HL-60/S4 treated with retinoic acid at 250 ng/mL for 4 days and 3 days (cell line): ENCODE results near the gene APCDD1L.
"Not testable (repeated sequence)": the region's sequence is repeated elsewhere in the genome, so short reads cannot be mapped to it uniquely, and the experiment has no call there.

Experiments used
- in situ Hi-C: fragments of 300-500 bp; cut with MboI; formaldehyde crosslinking; loops from 2 replicates; pipeline ENCODE4 v1.7.0; 2022; ENCODE audit warnings: low sequenced_read_pairs

APCDD1L gene

DNA sequence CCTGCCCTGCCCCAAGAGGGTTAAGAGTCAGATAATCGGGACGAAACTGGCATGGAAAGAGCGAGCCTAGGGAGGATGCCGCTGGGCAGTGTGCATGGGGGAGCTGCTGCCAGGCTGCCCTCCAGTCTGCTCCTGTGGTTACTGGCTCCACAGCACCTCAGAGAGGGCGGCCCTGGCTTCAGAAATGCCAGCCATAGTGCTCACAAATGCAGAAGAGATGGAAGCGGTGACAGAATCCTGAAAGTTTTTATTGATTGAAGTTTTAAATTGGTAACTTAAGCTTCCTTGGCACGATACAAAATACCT, 68.3 kb downstream of the APCDD1L start:
- in situ Hi-C loops: no loop called here

DNA sequence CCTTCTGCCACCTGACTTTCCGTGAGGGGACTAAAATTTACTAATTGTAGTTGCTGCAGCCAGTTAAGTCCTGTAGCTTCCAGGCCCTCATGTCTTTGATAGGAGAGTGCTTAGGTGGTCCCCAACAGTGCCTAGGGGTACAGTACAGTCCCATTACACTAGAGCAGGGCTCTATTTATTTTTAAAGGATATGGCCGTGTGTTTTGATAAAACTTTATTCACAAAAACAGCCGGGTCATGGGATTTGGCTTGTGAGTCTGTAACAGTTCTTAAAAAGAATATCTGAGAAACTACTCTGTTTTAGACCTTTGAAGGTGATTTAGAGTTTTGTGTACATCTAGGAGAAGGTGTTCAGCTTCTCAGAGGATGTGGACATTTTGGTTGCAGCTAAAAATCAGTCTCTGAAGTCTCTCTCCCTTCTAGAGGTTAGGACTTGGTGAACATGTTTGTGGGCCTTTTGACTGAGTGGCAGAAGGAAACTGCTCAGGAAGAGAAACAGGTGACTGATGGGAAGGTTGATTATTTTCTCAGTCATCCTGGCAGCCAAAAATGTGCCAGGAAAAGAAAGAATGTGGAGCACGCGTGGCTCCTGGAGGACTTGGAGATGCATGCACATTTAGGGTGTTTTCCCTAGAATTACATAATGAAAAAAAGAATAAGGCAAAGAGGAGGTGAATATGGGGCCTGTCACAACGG, 68.8 kb downstream of the APCDD1L start:
- in situ Hi-C loops: no loop called here

DNA sequence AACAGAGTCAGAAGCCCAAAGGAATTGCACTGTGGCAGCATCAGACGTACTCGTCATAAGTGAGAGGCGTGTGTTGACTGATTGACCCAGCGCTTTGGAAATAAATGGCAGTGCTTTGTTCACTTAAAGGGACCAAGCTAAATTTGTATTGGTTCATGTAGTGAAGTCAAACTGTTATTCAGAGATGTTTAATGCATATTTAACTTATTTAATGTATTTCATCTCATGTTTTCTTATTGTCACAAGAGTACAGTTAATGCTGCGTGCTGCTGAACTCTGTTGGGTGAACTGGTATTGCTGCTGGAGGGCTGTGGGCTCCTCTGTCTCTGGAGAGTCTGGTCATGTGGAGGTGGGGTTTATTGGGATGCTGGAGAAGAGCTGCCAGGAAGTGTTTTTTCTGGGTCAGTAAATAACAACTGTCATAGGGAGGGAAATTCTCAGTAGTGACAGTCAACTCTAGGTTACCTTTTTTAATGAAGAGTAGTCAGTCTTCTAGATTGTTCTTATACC, 70.4 kb downstream of the APCDD1L start:
- in situ Hi-C loops: no loop called here

DNA sequence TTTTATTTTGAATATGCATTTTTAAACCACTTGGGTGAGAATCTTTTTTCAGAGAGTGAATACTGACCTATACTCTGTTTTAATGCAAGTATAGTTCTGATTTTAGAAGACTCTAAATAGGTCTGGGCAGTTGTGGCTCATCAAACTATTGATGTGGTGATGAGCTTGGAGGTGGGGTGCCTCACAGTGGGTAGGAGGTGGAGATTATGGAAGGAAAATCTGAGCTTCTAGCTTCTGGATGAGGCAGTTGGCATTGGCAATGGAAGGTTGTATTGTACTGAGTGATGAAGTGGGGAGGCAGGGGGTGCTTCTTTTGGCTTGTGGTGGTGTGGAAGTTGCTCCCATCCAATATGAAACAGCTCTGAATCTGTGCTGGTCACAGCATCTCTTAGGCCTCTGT, 73.5 kb downstream of the APCDD1L start:
- in situ Hi-C loops: no loop called here

DNA sequence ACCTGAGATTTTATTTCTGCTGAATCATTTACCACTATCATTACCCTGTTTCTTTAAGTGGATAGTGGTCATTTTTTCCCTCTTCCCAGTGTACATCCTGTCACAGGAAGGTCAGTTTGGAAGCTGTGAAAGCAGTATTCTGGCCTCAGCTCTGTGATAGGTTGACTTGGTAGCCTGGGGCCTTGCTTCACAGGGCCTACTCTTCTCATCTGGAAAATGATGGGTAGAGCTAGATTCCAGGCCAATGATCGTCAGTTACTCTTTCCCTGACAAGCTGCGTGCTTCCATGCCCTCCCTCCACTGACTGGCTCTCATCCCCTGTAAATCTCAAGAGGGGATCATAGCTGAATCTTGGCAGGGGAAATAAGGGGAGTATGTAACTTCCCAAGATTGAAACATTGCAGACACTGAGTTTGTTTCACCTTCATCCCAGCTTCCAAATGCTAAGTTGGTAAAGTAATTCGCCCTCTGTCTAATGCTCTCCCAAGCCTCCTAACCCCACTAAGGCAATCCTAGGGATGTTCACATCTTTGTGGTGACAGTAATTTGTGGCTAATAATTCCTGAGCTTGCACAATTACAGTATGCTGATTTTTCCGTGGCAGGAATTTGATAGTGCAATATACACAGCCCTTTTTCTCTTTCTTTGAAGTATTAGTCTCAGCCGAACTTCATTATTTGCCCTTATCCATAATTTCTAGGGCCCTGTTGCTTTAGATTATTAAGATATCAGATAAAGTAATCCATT, 75.0 kb downstream of the APCDD1L start:
- in situ Hi-C loops: no loop called here

DNA sequence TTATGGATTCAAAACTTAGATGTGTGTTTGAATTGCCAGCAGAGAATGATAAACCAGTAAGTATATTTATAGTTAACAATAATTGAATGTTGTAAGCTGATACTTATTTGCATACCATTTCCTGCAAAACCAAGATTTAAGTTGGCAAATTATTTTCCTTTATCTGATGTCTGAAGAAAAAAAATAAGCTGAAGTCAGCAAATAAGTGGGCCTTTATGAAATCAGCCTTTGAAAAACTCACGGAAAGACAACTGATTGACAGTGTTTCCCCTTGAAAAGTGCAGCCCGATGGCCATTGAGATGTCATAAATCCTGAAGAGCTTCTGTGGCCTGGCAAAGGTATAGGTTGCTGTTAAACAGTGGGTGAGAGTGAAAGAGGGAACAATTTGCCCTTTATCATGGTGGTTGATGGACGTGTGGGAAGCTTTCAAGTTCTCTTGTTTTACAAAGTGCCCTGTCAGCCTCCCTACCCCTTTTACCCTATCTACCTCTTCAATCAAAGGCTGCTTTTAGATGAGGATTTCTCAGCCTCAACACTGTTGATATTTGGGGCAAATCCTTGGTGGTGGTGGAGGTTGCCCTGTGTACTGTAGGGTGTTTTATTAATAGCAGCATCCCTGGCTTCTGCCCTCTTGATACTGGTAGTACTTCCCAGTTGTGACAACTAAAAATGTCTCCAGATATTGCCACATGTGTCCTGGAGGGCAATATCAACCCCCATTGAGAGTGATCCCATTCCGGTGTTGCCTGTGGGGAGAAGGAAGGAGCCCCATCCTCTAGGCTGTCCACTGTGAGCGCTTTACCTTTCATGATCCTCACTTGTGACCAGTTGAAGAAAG, 76.0 kb downstream of the APCDD1L start:
- in situ Hi-C loops: no loop called here

DNA sequence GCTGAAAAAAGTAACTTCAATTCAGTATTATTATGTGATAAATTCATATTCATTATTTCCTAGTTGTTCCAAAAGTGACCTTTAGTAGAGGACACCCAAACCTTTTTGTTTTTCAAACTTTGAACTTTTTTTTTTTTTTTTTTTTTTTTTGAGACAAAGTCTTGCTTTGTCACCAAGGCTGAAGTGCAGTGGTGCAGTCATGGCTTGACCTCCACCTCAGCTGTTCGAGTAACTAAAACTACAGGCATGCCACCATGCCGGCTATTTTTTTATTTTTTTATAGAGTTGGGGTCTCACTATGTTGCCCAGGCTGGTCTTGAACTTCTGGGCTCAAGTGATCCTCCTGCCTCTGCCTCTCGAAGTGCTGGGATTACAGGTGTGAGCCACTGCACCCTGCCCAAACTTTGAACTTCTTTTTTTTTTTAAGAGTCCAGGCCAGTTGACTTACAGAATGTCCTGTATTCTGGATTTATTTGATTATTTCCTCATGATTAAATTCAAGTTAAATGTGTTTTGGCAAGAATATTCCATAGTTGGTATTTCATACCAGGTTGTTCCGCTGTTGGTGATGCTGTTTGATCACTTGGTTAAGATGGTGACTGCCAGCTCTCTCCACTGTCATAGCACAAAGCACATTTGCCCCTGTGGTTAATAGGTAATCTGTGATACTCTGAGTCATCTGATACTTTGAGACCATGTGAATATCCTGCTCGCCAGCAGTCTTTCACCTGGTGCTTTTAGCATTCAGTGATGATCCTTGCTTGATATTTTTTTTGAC, 78.1 kb downstream of the APCDD1L start:
- in situ Hi-C loops: no loop called here

DNA sequence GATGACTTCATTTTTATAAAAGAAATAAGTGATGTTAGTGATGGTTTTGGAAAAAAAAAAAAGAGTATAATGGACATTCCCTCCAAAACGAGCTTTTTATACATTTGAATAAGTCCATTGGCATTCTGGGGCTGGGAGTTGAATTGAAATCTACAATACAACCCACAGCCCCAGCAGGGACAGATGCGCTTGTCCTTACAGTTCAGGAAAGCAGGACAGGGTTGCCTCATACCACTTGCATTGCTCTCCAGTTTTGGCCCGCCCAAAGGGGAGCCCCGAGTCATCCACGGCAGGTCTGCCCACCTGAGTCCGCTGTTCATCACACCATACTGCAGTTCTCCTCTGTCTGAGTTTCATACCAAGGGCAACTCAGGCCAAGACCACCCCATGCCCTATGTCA, 80.0 kb downstream of the APCDD1L start:
- in situ Hi-C loops: no loop called here

DNA sequence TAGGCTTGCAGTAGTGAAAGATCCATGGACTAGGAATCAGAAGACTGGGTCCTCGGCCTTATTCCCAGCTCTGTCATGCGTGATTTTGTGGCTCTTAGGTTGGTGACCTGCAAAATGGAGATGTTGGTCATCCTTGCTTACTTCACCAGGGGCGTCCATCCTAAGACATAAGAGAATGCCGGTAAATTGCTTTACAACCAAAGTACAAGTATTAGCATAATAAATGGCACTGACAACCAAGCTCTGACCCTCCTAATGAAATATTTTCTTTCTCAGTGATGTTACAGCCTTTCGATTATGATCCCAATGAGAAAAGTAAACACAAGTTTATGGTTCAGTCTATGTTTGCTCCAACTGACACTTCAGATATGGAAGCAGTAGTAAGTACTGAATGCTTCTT, 80.9 kb downstream of the APCDD1L start:
- in situ Hi-C loops: no loop called here

DNA sequence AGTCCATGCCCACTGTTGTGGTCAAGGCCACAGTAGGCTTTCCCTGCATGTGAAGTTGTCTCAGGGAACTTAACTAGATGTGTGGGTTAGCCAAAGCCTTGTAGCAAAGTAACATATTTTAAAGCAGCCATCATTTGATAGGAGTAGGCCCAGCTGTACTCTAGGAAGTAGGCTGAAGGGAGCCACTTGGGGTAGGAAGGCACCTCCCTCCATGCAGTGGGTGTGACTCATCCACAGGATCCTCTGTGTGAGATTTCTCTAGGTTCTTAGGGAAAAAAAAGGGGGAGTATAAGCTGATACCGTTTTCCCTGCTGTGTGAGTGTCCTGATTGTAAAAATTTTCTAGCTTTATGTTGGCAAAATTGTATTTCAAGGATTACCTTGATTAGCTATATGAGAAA, 81.4 kb downstream of the APCDD1L start:
- in situ Hi-C loops: no loop called here

DNA sequence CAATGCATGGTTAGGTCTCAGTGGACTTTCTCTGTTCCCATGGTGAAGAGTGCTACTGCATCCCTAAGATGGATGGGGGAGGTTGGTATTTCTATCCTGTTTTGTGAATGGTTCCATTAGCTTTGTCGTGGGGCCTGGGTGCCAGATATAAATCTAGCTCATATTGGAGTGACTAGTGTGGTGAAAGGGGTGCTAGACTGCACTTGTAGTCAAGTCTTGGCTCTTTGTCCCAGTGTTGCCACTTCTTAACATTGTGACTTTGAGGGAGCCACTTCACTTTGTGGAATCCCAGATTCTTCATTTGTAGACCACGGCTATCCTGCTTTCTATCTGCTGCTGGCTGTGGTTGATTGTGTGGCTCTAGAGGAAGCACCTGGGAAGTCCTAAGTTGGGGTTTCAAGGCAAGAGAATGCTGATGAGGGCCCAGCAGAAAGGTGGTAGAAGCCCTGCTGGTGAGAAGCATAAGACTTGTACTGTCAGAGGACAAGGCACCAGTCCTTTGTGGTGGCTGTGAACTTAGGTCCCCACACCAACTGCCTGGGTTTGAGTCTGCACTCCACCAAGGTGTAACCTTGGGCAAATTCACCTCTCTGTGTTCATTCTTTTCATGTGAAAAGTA, 82.1 kb downstream of the APCDD1L start:
- in situ Hi-C loops: no loop called here

DNA sequence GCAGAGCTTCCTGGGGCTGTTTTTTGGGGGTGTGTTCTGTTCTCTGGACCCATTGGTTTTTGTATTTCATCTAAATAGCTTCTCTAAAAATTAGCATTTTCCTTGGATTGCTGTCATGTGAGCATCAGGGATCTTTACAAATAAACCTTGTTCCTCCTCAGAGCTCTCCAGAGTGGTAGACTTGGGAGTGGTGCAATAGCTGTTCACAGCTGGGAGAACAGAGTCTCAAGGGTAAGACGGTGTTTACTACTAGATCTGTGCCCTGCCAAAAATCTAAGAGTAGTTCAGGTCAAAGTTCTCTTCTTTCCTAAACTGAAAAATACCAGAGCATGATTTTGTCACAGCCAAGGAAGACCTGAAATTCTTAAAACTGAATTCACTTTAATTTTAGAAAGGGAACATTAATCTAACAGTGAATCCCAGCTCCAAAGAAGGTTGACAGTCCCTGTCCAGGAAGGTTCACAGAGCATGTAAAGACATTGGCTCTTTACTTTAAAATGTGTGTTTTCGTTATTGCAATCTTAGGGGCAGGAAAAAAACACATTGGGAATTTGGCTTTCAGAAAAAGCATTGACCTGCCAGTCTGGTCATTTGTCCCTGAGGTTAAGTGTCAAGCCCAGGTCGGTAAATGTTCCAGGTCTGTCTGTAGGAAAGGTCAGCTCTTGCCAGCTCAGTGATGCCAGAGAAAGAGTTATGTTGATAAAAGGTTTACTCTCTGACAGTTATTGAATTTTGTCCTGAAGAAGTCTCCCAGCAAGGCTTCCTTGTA, 82.8 kb downstream of the APCDD1L start:
- in situ Hi-C loops: no loop called here

DNA sequence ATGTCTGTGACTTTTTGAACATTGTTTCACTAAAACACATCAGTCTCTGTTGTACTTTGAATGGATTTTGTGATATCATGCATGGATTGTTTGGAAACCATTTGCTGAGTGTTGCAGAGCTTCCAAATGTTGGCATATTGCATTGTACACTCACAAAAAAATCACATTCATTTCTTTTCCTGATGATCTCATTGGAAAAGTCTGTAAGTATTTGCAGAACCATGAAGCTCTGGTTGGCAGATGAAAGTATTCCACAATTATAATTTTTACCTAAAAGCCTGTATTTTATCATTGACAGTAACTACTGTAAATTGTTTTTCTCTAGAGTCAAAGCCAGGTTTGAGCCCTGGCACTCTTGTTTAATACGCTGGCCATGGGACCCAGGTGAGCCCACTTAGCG, 84.1 kb downstream of the APCDD1L start:
- in situ Hi-C loops: no loop called here

DNA sequence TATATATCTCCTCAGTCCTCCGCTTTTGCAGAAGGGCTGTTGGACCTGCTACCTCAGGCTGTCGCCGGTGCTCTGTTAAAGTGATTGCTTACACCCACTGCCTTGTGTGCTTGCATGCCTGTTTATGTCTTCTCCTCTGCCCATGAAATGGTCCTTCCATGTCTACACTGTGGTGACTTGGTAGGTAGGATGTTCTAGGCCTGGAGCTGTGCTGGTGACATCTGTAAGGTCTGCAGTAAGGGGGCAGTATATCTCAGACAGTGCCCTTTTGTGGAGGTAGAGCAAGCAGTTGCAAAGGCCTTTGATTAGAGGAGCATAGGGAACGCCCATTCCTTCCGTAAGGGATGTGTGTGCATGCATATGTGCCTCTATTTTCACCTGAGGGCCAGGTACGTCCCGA, 85.9 kb downstream of the APCDD1L start:
- in situ Hi-C loops: no loop called here

DNA sequence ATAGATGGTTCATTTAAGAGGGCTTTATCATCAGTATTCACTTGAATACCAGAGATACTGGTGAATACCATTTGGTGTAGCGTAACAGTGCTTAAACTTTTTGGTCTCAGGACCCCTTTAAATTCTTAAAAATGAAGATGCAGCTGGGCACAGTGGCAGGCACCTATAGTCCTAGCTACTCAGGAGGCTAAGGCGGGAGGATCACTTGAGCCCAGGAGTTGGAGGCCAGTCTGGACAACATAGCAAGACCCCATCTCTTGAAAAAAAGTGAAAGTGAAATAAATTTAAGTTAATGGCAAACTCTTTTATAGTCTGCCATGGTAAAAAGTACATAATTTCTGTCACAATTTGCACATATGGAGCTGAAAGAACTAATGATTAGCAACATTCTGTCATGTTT, 86.8 kb downstream of the APCDD1L start:
- in situ Hi-C loops: no loop called here

DNA sequence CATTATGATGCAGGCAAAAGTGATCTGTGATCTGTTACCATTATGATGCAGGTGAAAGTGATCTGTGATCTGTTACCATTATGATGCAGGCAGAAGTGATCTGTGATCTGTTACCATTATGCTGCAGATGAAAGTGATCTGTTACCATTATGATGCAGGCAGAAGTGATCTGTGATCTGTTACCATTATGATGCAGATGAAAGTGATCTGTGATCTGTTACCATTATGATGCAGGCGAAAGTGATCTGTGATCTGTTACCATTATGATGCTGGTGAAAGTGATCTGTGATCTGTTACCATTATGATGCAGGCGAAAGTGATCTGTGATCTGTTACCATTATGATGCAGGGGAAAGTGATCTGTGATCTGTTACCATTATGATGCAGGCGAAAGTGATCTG, 87.6 kb downstream of the APCDD1L start:
- in situ Hi-C loops: not testable (repeated sequence)

DNA sequence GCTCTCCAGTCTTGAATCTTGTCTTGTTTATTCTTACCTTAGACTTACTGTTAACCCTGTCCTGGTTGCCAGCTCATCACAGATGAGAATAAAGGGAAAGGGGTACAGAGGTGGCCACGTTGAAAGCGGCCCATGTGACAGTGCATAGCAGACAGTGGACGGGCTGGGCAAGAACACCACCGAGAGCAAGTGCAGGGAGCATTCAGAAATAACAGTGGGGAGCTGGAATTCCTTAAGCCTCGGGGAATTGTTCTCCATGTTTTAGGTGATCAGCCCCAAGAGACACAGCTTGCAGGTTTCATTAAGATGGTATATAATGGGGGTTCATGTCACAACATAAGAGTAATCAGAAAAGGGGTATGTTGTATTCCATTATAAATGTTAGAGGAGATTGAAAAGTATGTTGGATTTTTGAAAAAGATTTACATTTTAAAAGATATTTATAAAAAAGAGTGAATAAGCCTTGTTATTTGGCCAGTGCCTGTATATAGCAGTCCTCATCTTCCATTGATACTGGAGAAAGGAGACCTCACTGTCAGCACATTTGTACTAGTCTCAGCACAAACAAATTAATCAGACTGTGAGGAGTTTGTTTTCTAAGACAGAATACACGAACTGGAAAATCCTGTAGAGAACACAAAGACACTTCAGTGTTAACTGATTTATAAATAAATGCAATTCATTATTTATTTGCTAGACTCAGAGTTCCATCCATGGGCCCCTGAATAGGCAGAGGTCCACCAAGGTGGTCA, 90.8 kb downstream of the APCDD1L start:
- in situ Hi-C loops: no loop called here

DNA sequence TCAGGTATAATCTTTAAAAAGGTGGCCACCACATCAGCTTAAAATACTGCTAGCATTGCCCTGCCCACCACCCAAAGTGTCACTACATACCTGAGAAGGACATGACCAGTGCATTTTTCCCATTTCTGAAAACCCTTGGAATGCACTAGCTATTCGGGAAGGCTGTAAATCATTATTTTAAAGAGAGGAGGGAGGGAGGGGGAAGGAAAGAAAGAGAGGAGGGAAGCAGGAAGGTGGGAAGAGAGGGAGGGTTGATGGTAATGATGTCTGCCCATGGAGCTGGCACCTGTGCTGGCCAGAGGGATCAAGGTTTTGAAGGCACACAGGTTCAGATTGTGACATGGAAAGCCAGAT, 93.7 kb downstream of the APCDD1L start:
- in situ Hi-C loops: no loop called here

DNA sequence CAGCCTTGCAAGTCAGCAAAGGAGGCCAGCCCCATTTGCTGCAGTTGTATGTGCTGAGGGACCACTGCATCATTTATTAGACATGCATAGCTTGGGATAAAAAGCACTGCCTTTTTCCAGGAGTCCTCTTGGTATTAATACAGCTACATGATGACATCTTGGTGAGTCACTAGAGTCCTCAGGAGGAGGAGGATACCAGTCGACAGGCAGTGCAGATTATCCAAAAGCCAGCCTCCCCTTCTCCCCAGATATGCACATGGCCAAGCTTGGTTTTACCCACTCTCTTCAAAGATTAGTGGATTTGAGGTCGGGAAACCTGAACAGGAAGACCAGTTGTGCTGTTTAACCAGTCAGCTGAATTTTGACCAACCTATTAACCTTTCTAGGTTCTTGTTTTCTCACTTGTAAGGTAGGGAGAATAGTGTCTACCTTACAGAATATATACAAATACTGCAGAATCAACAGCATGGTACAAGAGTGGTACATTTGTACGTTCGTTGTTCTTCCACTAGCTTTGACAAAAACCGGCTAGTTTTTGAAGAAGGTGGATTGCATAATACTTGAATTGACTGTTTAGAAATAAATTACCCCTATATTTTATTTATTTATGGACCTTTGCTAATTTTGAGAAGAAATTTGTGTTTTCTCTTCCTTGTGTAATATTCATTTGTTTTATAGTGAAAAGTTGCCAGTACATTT, 94.3 kb downstream of the APCDD1L start:
- in situ Hi-C loops: no loop called here
